A549 (cell line): ENCODE data around the gene B9D2. TPM values are rescaled to one million over a fixed set of nuclear protein-coding genes. Genes with fewer than 3 reads are reported as not detected.
"Not testable (repeated sequence)": the region's sequence is repeated elsewhere in the genome, so short reads cannot be mapped to it uniquely, and the experiment has no call there.

Source experiments
- ATAC-seq, 2 experiments: fragments of 200-7000 bp in 1 of 2; fragments of >200 bp in 1 of 2; cut with Nextera tagmentation in 1 of 2; cut with Tn5 transposase in 1 of 2; 3 replicates each; pipeline versions ENCODE4 v1.8.0 to v1.9.1; 2018 to 2020; ENCODE audit warnings: mild to moderate bottlenecking in 1 of 2, moderate library complexity in 1 of 2
- CTCF ChIA-PET: fragments of 300-600 bp; sonication (Branson Sonifier 250); formaldehyde crosslinking; extraction: SDS; loops from one replicate; lab custom pipeline; 2021; ENCODE audit warnings: antibody characterized with exemption, inconsistent platforms; lab: Yijun Ruan, JAX
- POLR2A ChIA-PET: fragments of 350-600 bp; formaldehyde crosslinking; extraction: SDS; loops from one replicate; lab custom pipeline; 2021; ENCODE audit warnings: antibody characterized with exemption, inconsistent platforms; lab: Yijun Ruan, JAX
- DNase-seq, 2 experiments: peaks; one replicate each; pipeline versions ENCODE4 v3.0.0 to v3.0.0-alpha.2; 2011 to 2016; ENCODE audit warnings: low read depth in 1 of 2, low spot score in 1 of 2
- FAIRE-seq: peaks from 2 replicates; lab custom pipeline; 2011; peaks lifted over from hg19 to GRCh38; lab: Jason Lieb, UNC
- H3K27ac ChIP-seq, 2 experiments: fragments of >200 bp; sonication (Bioruptor Twin); formaldehyde crosslinking; 3 replicates each; pipeline ENCODE4 v1.5.1; 2016 to 2017
- H3K4me1 ChIP-seq: fragments of >200 bp; sonication (Bioruptor Twin); formaldehyde crosslinking; 3 replicates; pipeline ENCODE4 v1.6.1; 2016
- H3K4me2 ChIP-seq: fragments of >200 bp; sonication (Bioruptor Twin); formaldehyde crosslinking; 3 replicates; pipeline ENCODE4 v1.6.1; 2016
- H3K4me3 ChIP-seq: fragments of >200 bp; sonication (Bioruptor Twin); formaldehyde crosslinking; 3 replicates; pipeline ENCODE4 v1.5.1; 2016
- H3K9me3 ChIP-seq: fragments of >200 bp; sonication (Bioruptor Twin); formaldehyde crosslinking; 3 replicates; pipeline ENCODE4 v1.6.1; 2016
- CBX8 ChIP-seq: fragments of 200-600 bp; sonication (generic); IDR thresholded peaks from 2 replicates; pipeline ENCODE4 v1.6.1; 2016
- CTCF ChIP-seq: fragments of >200 bp; sonication (Bioruptor Twin); formaldehyde crosslinking; IDR thresholded peaks from 3 replicates; pipeline ENCODE4 v1.5.1; 2016
- FOSB ChIP-seq: fragments of 250-450 bp; sonication (Bioruptor Pico); IDR thresholded peaks from 2 replicates; pipeline ENCODE4 v1.5.0; 2020; ENCODE audit warnings: mild to moderate bottlenecking, moderate library complexity
- FOXS1 ChIP-seq: fragments of 250-450 bp; sonication (Bioruptor Pico); IDR thresholded peaks from 2 replicates; pipeline ENCODE4 v1.5.0; 2020; ENCODE audit warnings: mild to moderate bottlenecking, moderate library complexity
- HDAC2 ChIP-seq: fragments of 200-600 bp; sonication (generic); IDR thresholded peaks from 2 replicates; pipeline ENCODE4 v1.6.1; 2016
- HOXA7 ChIP-seq: fragments of 250-450 bp; sonication (Bioruptor Pico); IDR thresholded peaks from 2 replicates; pipeline ENCODE4 v1.5.0; 2020; ENCODE audit warnings: mild to moderate bottlenecking, moderate library complexity
- HOXB13 ChIP-seq: fragments of 250-450 bp; sonication (Bioruptor Pico); IDR thresholded peaks from 2 replicates; pipeline ENCODE4 v1.5.0; 2020; ENCODE audit warnings: low read depth, mild to moderate bottlenecking, moderate library complexity
- HOXB5 ChIP-seq: fragments of 250-450 bp; sonication (Bioruptor Pico); IDR thresholded peaks from 2 replicates; pipeline ENCODE4 v1.5.0; 2020; ENCODE audit warnings: mild to moderate bottlenecking, moderate library complexity
- MAFK ChIP-seq: fragments of 450-650 bp; IDR thresholded peaks from 2 replicates; pipeline ENCODE4 v1.6.1; 2014; ENCODE audit not compliant: partially characterized antibody
- MAX ChIP-seq: IDR thresholded peaks from 2 replicates; pipeline ENCODE4 v1.6.1; 2012
- NFE2L2 ChIP-seq: fragments of 150-350 bp; conservative IDR thresholded peaks from 2 replicates; pipeline ENCODE4 v1.6.1; 2014; ENCODE audit warnings: low read length
- PBX3 ChIP-seq: IDR thresholded peaks from 2 replicates; pipeline ENCODE4 v1.6.1; 2012
- PHF8 ChIP-seq: fragments of 200-600 bp; sonication (generic); IDR thresholded peaks from 2 replicates; pipeline ENCODE4 v1.6.1; 2016; ENCODE audit warnings: low read depth, mild to moderate bottlenecking, antibody characterized with exemption, moderate library complexity, borderline replicate concordance
- POLR2A ChIP-seq: IDR thresholded peaks from 2 replicates; pipeline ENCODE4 v1.6.1; 2012; ENCODE audit warnings: mild to moderate bottlenecking, low read length
- POLR2AphosphoS2 ChIP-seq: conservative IDR thresholded peaks from 2 replicates; pipeline ENCODE4 v1.6.1; 2012; ENCODE audit warnings: low read length, improper control_type of control experiment, inconsistent platforms
- RARB ChIP-seq: fragments of 250-450 bp; sonication (Bioruptor Pico); IDR thresholded peaks from 2 replicates; pipeline ENCODE4 v1.8.0; 2021; ENCODE audit warnings: mild to moderate bottlenecking, moderate library complexity
- RNF2 ChIP-seq: fragments of 200-600 bp; sonication (generic); IDR thresholded peaks from 2 replicates; pipeline ENCODE4 v1.6.1; 2016; ENCODE audit warnings: low read depth, mild to moderate bottlenecking, antibody characterized with exemption, moderate library complexity, borderline replicate concordance
- ZNF302 ChIP-seq: fragments of 250-450 bp; sonication (Bioruptor Pico); IDR thresholded peaks from 2 replicates; pipeline ENCODE4 v1.9.0; 2021; ENCODE audit warnings: inconsistent platforms, mild to moderate bottlenecking, moderate library complexity
- WGBS: methylation state at CpG from one replicate; pipeline ENCODE4 v1.1.6; 2017; ENCODE audit errors: missing lambda C conversion rate; 5-methylcytosine and 5-hydroxymethylcytosine counted together
- polyA plus RNA-seq, 4 experiments: library from polyadenylated mRNA; depleted of rRNA in 3 of 4; stranded (reverse); fragments of >200 nt; fragmentation: RNase III in 1 of 4; extraction: RNeasy Plus Mini Kit Qiagen cat#74134 plus additional on column Dnase treatment in 1 of 4; gene quantifications; 2 replicates in 3 of 4; 3 replicates in 1 of 4; pipeline ENCODE4 v1.2.3, GENCODE V29; 2011 to 2017

Gene B9D2
- polyA plus RNA-seq, 2 of the 4 experiments (the other 2 are of a cell fraction) = 19.6 to 22.5 TPM

- CTCF ChIA-PET = interaction anchor here (1.1 to 13.8 kb wide), 3 partner anchors 7 to 192 kb away, joined by 3 to 197 read pairs (median 8); partner anchors contain the start of genes B9D2 and TGFB1
- POLR2A ChIA-PET = interaction anchor here (1.1 to 2.0 kb wide), 3 partner anchors 8 to 34 kb away, joined by 3 to 10 read pairs (median 8); partner anchors contain the start of gene B9D2
- WGBS = 95% methylated on average over 8 of the region's 8 CpGs
- peaks cover 44% of the 10 kb centered on the region for H3K4me1 ChIP-seq
- ATAC-seq (no peak), DNase-seq (no peak), FAIRE-seq (no peak)
- no peak overlapping the region for H3K4me3 ChIP-seq
- no peaks in the 10 kb centered on the region for H3K9me3 ChIP-seq
- TF ChIP-seq POLR2A (no peak), HOXB5 (CRISPR knock-in tag) (no peak), HOXA7 (CRISPR knock-in tag) (no peak), FOSB (CRISPR knock-in tag) (no peak), HDAC2 (no peak), PHF8 (no peak), ZNF302 (CRISPR knock-in tag) (no peak), CTCF (no peak), HOXB13 (CRISPR knock-in tag) (no peak), PBX3 (no peak), RNF2 (no peak), CBX8 (no peak), RARB (CRISPR knock-in tag) (no peak), MAX (no peak), NFE2L2 (no peak), MAFK (no peak), POLR2AphosphoS2 (no peak)
- no peak overlapping the region for H3K27ac ChIP-seq
- H3K4me2 ChIP-seq = no peak overlapping the region
These were observed 7.6 kb upstream of the B9D2 start for GRCh38 chr19:41371541-41371940.

- ChIA-PET CTCF (interaction anchor here (1.1 to 13.8 kb wide), 3 partner anchors 12 to 193 kb away, joined by 3 to 197 read pairs (median 3); partner anchors contain the start of gene TGFB1), POLR2A (interaction anchor here (1.1 to 1.3 kb wide), 2 partner anchors 18 to 35 kb away, joined by 3 to 8 read pairs; no protein-coding TSS in a partner anchor)
- not testable (repeated sequence) for FAIRE-seq
These were observed 7.2 kb upstream of the B9D2 start for GRCh38 chr19:41371119-41371518.

GRCh38 chr19:41369769-41370168 is 5.8 kb upstream of the B9D2 start:
- 96% methylated on average over 2 of the region's 2 CpGs for WGBS
- no peaks in the 10 kb centered on the region for H3K9me3 ChIP-seq
- POLR2A ChIA-PET = no interaction called here
- ATAC-seq (no peak), DNase-seq (no peak), FAIRE-seq (no peak)
- CTCF ChIA-PET = interaction anchor here (0.5 to 13.8 kb wide), 8 partner anchors 10 to 201 kb away, joined by 3 to 197 read pairs (median 4); partner anchors contain the start of gene TGFB1
- no peak overlapping the region for H3K4me2 ChIP-seq
- no peak overlapping the region for H3K4me3 ChIP-seq
- H3K4me1 ChIP-seq = peaks cover 50% of the 10 kb centered on the region
- TF ChIP-seq CTCF (no peak), FOXS1 (no peak), MAFK (peak; percentile 58)
- H3K27ac ChIP-seq = no peak overlapping the region

More at GRCh38 chr19:41371119-41371518, 7.2 kb upstream of the B9D2 start:
- peaks cover 49% of the 10 kb centered on the region for H3K4me1 ChIP-seq
- not testable (repeated sequence) for H3K27ac ChIP-seq, ATAC-seq, H3K9me3 ChIP-seq, H3K4me3 ChIP-seq, H3K4me2 ChIP-seq, DNase-seq
- WGBS = 97% methylated on average over 5 of the region's 5 CpGs
